Gastroesophageal sphincter (tissue), 4 donors: ENCODE measurements around the gene RABL6. TPM values are rescaled to one million over a fixed set of nuclear protein-coding genes. Genes with fewer than 3 reads are reported as not detected.

Experiments used
- ATAC-seq: fragments of 150-250 bp; one replicate; pipeline ENCODE4 v1.9.1; 2016; ENCODE audit warnings: mild to moderate bottlenecking, moderate library complexity
- H3K27ac ChIP-seq, 4 donors: fragments of 200-600 bp; sonication (generic) in 3 of 4; 1 replicate in 3 of 4; 2 replicates in 1 of 4; pipeline ENCODE4 v1.5.1; 2016 to 2019
- H3K27me3 ChIP-seq: fragments of 200-600 bp; sonication (generic); one replicate; pipeline ENCODE4 v1.5.1; 2019
- H3K36me3 ChIP-seq, 2 donors: fragments of 200-600 bp; sonication (generic); one replicate each; pipeline ENCODE4 v1.5.1; 2019; ENCODE audit warnings: control low read depth in 1 of 2
- H3K4me1 ChIP-seq, 3 donors: fragments of 200-600 bp; sonication (generic); 1 replicate in 2 of 3; 2 replicates in 1 of 3; pipeline ENCODE4 v1.5.1; 2016 to 2019; ENCODE audit warnings: control low read depth in 2 of 3
- H3K4me3 ChIP-seq, 2 donors: fragments of 200-600 bp; sonication (generic); one replicate each; pipeline ENCODE4 v1.5.1; 2019; ENCODE audit warnings: mild to moderate bottlenecking in 1 of 2, moderate library complexity in 1 of 2
- H3K9me3 ChIP-seq, 3 donors: fragments of 200-600 bp; sonication (generic); one replicate each; pipeline ENCODE4 v1.5.1; 2017 to 2019; ENCODE audit warnings: control low read depth in 2 of 3
- EP300 ChIP-seq: sonication (generic); formaldehyde crosslinking; IDR thresholded peaks from one replicate; pipeline ENCODE4 v1.6.1; 2017; ENCODE audit warnings: antibody characterized with exemption, mild to moderate bottlenecking
- POLR2A ChIP-seq, 2 donors: fragments of 450-650 bp; IDR thresholded peaks; one replicate each; pipeline ENCODE4 v1.6.1; 2017; ENCODE audit warnings: antibody characterized with exemption in 2 of 2, mild to moderate bottlenecking in 2 of 2, moderate library complexity in 1 of 2
- POLR2AphosphoS5 ChIP-seq: sonication (generic); formaldehyde crosslinking; IDR thresholded peaks from one replicate; pipeline ENCODE4 v1.6.1; 2017; ENCODE audit warnings: antibody characterized with exemption
- WGBS, 2 donors: methylation state at CpG; one replicate each; pipeline ENCODE4 v1.1.5; 2018; ENCODE audit warnings: low coverage in 1 of 2; 5-methylcytosine and 5-hydroxymethylcytosine counted together
- total RNA-seq, 4 donors: library from RNA; depleted of rRNA; stranded (reverse); fragments of >200 nt; gene quantifications; one replicate each; pipeline ENCODE4 v1.1.0, GENCODE V29; 2016
- TF ChIP-seq, protein P1 (sequence below), 4 experiments: fragments of 200-600 bp in 2 of 4; fragments of 450-650 bp in 2 of 4; sonication (generic) in 1 of 4; IDR thresholded peaks; one replicate each; pipeline ENCODE4 v1.5.1; 2017 to 2019; ENCODE audit warnings: antibody characterized with exemption in 4 of 4, mild to moderate bottlenecking in 2 of 4, moderate library complexity in 2 of 4

RABL6 gene
- total RNA-seq, 4 donors from 2014 or later: 54.8 to 109 (median 71.2) TPM

DNA sequence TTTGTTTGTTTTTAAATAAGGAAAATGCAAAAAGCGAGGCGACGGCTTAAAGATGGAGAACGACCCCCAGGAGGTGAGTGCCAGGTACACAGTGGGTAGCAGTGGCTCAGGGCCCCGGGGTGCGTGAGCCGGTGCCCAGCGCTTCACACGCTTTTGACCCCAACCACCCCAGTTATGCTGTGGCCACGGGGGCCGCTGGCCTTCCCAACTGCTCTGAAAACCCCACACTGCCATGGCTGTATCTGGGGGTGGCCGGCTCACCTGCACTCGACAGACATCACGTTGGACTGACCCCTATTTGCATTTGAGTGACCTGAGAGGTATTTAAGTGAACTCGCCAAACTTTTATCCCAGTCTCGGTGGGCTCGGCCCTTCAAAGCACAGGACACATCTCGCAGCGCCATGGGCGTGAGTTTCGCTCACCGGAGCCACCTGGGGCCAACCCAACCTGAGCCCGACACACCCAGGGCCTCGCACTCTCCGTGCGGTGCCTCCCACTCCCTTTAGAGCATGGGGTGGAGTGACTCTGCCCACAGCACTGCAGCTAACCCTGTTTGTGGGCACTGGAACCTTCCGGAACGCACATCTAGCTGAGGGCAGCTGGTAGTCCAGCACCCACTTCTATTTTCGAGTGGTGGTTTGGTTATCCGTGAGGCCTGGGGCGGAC, 20.9 kb downstream of the RABL6 start:
- no peak for ATAC-seq
- Histone ChIP-seq H3K27me3 (no peaks in the 10 kb centered on the region), H3K27ac (no peak overlapping the region), H3K4me1 (no peaks in the 10 kb centered on the region), H3K4me3 (no peak overlapping the region), H3K9me3 (no peaks in the 10 kb centered on the region), H3K36me3 (peaks cover 0 to 100% of the 10 kb centered on the region in 2 donors)
- TF ChIP-seq EP300: no peak
- TF ChIP-seq, protein P1, sequence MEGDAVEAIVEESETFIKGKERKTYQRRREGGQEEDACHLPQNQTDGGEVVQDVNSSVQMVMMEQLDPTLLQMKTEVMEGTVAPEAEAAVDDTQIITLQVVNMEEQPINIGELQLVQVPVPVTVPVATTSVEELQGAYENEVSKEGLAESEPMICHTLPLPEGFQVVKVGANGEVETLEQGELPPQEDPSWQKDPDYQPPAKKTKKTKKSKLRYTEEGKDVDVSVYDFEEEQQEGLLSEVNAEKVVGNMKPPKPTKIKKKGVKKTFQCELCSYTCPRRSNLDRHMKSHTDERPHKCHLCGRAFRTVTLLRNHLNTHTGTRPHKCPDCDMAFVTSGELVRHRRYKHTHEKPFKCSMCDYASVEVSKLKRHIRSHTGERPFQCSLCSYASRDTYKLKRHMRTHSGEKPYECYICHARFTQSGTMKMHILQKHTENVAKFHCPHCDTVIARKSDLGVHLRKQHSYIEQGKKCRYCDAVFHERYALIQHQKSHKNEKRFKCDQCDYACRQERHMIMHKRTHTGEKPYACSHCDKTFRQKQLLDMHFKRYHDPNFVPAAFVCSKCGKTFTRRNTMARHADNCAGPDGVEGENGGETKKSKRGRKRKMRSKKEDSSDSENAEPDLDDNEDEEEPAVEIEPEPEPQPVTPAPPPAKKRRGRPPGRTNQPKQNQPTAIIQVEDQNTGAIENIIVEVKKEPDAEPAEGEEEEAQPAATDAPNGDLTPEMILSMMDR (IDR thresholded peaks at IDR 0.05): no peak
- 89 to 93% methylated on average over 4 to 11 of the region's 31 CpGs for WGBS, 2 donors

DNA sequence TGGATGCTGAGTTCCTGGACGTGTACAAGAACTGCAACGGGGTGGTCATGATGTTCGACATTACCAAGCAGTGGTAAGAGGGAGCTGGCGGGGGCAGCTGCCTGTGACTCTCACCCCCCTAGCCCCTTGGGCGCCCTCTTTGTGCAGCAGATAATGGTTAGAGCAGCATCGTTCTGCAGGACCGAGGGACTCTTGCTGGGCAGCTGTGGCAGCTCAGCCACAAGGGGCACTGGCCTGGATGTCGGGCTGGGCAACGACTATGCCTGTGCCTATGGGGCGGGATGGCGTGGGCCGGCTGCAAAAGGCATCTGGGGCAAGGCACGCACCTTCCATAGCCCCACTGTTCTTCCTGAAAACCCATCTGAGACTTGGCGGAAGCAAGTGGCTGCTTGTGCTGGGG, 21.7 kb downstream of the RABL6 start:
- ATAC-seq: no peak
- Histone ChIP-seq H3K36me3 (peaks cover 0 to 95% of the 10 kb centered on the region in 2 donors), H3K27ac (no peak overlapping the region), H3K4me1 (no peaks in the 10 kb centered on the region), H3K27me3 (no peaks in the 10 kb centered on the region), H3K9me3 (no peaks in the 10 kb centered on the region), H3K4me3 (no peak overlapping the region)
- WGBS, 2 donors: 80 to 93% methylated on average over 1 to 3 of the region's 14 CpGs
- TF ChIP-seq POLR2A (IDR thresholded peaks at IDR 0.05) (no peak), POLR2AphosphoS5 (no peak), EP300 (no peak)
- TF ChIP-seq, protein P1 (IDR thresholded peaks at IDR 0.05): no peak

DNA sequence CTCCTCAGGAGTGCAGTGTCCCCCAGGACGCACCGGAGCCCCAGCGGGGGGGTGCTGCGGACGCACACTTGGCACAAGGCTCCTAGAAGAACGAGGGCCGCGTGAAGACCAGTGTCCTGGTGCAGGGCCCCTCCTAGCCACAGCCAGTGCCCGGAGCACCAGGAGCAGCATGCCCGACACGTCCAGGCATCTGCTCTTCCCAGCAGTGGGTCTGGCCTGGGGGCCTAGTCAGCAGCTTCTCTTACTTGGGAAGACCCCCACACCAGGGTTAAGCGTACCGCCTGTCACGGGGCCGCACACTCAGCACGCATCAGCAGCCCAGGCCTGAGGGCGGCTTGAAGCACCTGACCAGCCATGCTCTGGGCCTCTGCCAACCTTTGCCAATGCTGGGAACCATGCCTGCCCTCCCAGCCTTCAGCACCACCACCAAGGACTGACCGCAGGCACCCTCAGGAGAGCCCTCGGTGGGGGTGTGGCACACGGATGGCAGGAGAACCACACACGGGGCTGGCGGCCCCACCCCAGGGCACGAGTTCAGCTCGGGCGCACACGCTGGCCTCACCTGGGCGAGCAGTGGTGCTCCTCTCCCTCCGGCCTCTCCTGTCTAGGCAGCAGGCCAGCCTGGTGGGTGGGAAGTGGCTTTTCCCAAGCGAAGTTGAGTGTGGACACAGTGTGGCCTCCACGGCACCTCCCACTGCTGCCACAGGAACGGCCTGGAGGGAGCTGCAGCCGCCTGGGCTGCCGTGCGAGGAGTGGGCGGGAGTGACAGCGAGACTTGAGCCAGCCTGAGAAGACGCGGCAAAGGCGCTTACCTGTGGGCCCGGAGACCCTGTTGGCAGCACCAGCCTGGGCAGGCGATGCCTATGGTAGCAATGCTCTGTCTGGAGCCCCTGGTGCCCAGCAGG, 22.5 kb downstream of the RABL6 start:
- Histone ChIP-seq H3K36me3 (peaks cover 0 to 90% of the 10 kb centered on the region in 2 donors), H3K27ac (no peak overlapping the region), H3K4me3 (no peak overlapping the region), H3K4me1 (no peaks in the 10 kb centered on the region), H3K9me3 (no peaks in the 10 kb centered on the region), H3K27me3 (no peaks in the 10 kb centered on the region)
- no CpG with 5 or more reads among the region's 41 CpGs for WGBS, 2 donors
- no peak for TF ChIP-seq EP300
- TF ChIP-seq POLR2A (IDR thresholded peaks at IDR 0.05): no peak
- no peak for TF ChIP-seq POLR2AphosphoS5
- TF ChIP-seq, protein P1 (IDR thresholded peaks at IDR 0.05): no peak
- no peak for ATAC-seq

DNA sequence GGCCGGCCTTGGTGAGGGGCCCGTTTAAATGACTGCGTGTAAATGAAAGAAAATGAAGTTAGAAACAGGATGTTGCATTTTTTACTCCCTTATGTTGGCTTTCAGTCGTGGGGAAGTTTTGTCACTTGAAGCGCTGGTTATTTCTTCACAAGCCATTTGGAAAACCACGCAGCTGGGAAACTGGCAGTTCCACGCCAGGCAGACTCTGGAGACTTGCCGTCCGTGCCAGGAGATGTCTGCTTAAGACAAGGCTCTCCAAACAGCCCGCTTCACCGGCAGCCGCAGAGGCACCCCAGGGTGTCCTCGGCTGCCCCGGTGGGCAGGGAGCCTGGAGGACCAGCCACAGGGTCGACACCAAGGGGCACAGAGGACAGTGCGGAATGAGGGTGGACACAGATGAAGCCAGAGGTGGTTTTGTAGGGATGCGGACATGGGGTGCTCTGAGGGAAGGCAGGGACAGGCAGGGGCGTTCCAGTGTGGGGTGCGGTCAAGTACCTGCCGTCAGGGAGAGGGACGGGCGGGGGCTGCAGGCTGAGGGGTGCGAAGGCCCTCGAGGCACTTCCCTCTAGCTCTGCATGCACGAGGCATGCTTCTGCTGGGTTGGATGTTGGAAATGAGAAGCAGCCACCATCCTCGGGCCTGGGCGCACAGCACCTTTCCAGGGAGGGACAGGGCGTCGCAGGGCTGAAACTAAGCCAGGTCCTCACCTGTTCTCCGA, 23.4 kb downstream of the RABL6 start:
- no peaks in the 10 kb centered on the region for H3K27me3 ChIP-seq
- H3K4me3 ChIP-seq: no peak overlapping the region
- WGBS, 2 donors: 89 to 91% methylated on average over 6 to 23 of the region's 30 CpGs
- H3K27ac ChIP-seq: no peak overlapping the region
- no peak for ATAC-seq
- H3K36me3 ChIP-seq: peaks cover 0 to 90% of the 10 kb centered on the region in 2 donors
- no peaks in the 10 kb centered on the region for H3K9me3 ChIP-seq
- H3K4me1 ChIP-seq: no peaks in the 10 kb centered on the region
- no peak for TF ChIP-seq POLR2A (IDR thresholded peaks at IDR 0.05)
- TF ChIP-seq, protein P1 (IDR thresholded peaks at IDR 0.05): no peak
- TF ChIP-seq EP300: no peak
- no peak for TF ChIP-seq POLR2AphosphoS5
